Endothelial cell (in vitro differentiated cells): ENCODE measurements around the gene PRRG2. TPM values are rescaled to one million over a fixed set of nuclear protein-coding genes. Genes with fewer than 3 reads are reported as not detected.

Source experiments
- DNase-seq: peaks from one replicate; pipeline ENCODE4 v3.0.0; 2021; ENCODE audit warnings: low spot score
- H3K27ac Mint-ChIP-seq: one replicate; pipeline ENCODE4 v1.8.0; 2021; ENCODE audit warnings: mixed read lengths, inconsistent platforms; ENCODE audit not compliant: unreplicated experiment
- H3K27me3 Mint-ChIP-seq: one replicate; pipeline ENCODE4 v1.8.0; 2021; ENCODE audit warnings: mild to moderate bottlenecking, moderate library complexity, mixed read lengths, inconsistent platforms; ENCODE audit not compliant: unreplicated experiment
- H3K36me3 Mint-ChIP-seq: one replicate; pipeline ENCODE4 v1.8.0; 2021; ENCODE audit warnings: mild to moderate bottlenecking, low read depth, mixed read lengths, inconsistent platforms; ENCODE audit not compliant: unreplicated experiment
- H3K4me1 Mint-ChIP-seq: one replicate; pipeline ENCODE4 v1.8.0; 2021; ENCODE audit warnings: mild to moderate bottlenecking, mixed read lengths, inconsistent platforms; ENCODE audit not compliant: unreplicated experiment
- H3K4me3 Mint-ChIP-seq: one replicate; pipeline ENCODE4 v1.8.0; 2021; ENCODE audit warnings: mild to moderate bottlenecking, mixed read lengths, inconsistent platforms; ENCODE audit not compliant: unreplicated experiment
- H3K9me3 Mint-ChIP-seq: one replicate; pipeline ENCODE4 v1.8.0; 2021; ENCODE audit warnings: mixed read lengths, inconsistent platforms; ENCODE audit not compliant: unreplicated experiment
- CTCF ChIP-seq: fragments of 200-600 bp; sonication (generic); IDR thresholded peaks from one replicate; pipeline ENCODE4 v1.5.0; 2021; ENCODE audit warnings: antibody characterized with exemption; ENCODE audit not compliant: unreplicated experiment
- total RNA-seq: library from RNA; stranded (reverse); fragmentation: NEBNext Ultra II Directional; extraction: Animal tissue kit (Norgen Biotek cat#: 25700); gene quantifications from one replicate; pipeline ENCODE4 v1.2.1, GENCODE V29; 2021; ENCODE audit not compliant: unreplicated experiment

PRRG2 gene
- total RNA-seq, 1 donor from 2014 or later, result 2.4 TPM

GRCh38 chr19:49559928-49560327, 21.2 kb upstream of the PRRG2 start:
- TF ChIP-seq CTCF, result no peak
- no peak for DNase-seq
- H3K9me3 Mint-ChIP-seq, result no peaks in the 10 kb centered on the region
- no peak overlapping the region for H3K4me3 Mint-ChIP-seq
- H3K27me3 Mint-ChIP-seq, result peaks cover 5% of the 10 kb centered on the region
- H3K27ac Mint-ChIP-seq, result no peak overlapping the region
- peaks cover 28% of the 10 kb centered on the region for H3K36me3 Mint-ChIP-seq
- peaks cover 7% of the 10 kb centered on the region for H3K4me1 Mint-ChIP-seq

GRCh38 chr19:49560358-49560900, 20.7 kb upstream of the PRRG2 start:
- H3K27ac Mint-ChIP-seq, result no peak overlapping the region
- peaks cover 7% of the 10 kb centered on the region for H3K4me1 Mint-ChIP-seq
- H3K36me3 Mint-ChIP-seq, result peaks cover 32% of the 10 kb centered on the region
- H3K4me3 Mint-ChIP-seq, result no peak overlapping the region
- H3K9me3 Mint-ChIP-seq, result no peaks in the 10 kb centered on the region
- TF ChIP-seq CTCF, result no peak
- H3K27me3 Mint-ChIP-seq, result peaks cover 5% of the 10 kb centered on the region
- no peak for DNase-seq

- DNase-seq, result no peak
- Mint-ChIP-seq H3K9me3 (no peaks in the 10 kb centered on the region), H3K4me1 (peaks cover 4% of the 10 kb centered on the region), H3K27ac (no peak overlapping the region), H3K4me3 (no peak overlapping the region), H3K27me3 (no peaks in the 10 kb centered on the region), H3K36me3 (peaks cover 13% of the 10 kb centered on the region)
- no peak for TF ChIP-seq CTCF
Observed at GRCh38 chr19:49564616-49565045, 16.5 kb upstream of the PRRG2 start.

- no peak for TF ChIP-seq CTCF
- Mint-ChIP-seq H3K4me3 (no peak overlapping the region), H3K36me3 (peaks cover 10% of the 10 kb centered on the region), H3K27ac (peak overlapping the region; percentile 70), H3K27me3 (no peaks in the 10 kb centered on the region), H3K9me3 (no peaks in the 10 kb centered on the region), H3K4me1 (peaks cover 7% of the 10 kb centered on the region)
- no peak for DNase-seq
Observed at GRCh38 chr19:49565261-49565660, 15.9 kb upstream of the PRRG2 start.

GRCh38 chr19:49566302-49566701, 14.8 kb upstream of the PRRG2 start:
- DNase-seq, result no peak
- TF ChIP-seq CTCF, result no peak
- Mint-ChIP-seq H3K36me3 (peaks cover 10% of the 10 kb centered on the region), H3K27me3 (no peaks in the 10 kb centered on the region), H3K27ac (no peak overlapping the region), H3K4me1 (peaks cover 10% of the 10 kb centered on the region), H3K4me3 (no peak overlapping the region), H3K9me3 (no peaks in the 10 kb centered on the region)
